ENCODE data around the gene CRTC3.

DNA sequence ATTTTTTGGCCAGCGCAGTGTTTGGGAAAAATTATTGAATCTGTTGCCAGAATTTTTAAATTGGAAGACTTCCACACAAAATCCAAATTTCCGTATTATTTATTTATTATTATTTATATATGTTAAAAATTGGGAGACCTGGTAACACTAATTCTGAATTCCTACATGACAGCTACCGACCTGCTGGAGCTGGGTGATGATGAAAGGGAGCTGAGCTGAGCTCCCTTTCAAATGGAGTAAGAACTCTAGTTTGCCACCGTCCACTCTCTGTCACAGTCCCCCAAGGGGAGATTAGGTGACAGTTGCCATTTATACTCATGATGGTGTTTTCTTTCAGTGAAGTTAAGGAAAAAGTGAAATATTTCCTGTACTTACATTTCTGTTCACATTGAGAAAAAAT lies 1.4 kb downstream of the CRTC3 start:
- TF ChIP-seq CTCF (IDR thresholded peaks at IDR 0.05): no peak
- no peak for TF ChIP-seq ZFX (IDR thresholded peaks at IDR 0.05; ENCODE audit: borderline replicate concordance)

Data from 22Rv1 (cell line).